Keratinocyte (primary cell): ENCODE measurements around the gene RPL37A.

Experiments used
- EZH2 ChIP-seq: IDR thresholded peaks from one replicate; pipeline ENCODE4 v1.6.1; 2012; ENCODE audit warnings: inconsistent platforms, mild to moderate bottlenecking, low read length, moderate library complexity
- TF ChIP-seq, protein P1 (sequence below), 3 experiments: IDR thresholded peaks in 1 of 3; conservative IDR thresholded peaks in 1 of 3; optimal IDR thresholded peaks in 1 of 3; 2 replicates in 2 of 3; 3 replicates in 1 of 3; pipeline versions ENCODE3 to v1.5.1; 2011; ENCODE audit warnings: low read length in 3 of 3, mild to moderate bottlenecking in 3 of 3, moderate library complexity in 2 of 3, control low read depth in 1 of 3, inconsistent platforms in 1 of 3; ENCODE audit not compliant: insufficient read depth in 2 of 3; ENCODE audit errors: extremely low read depth in 1 of 3

DNA sequence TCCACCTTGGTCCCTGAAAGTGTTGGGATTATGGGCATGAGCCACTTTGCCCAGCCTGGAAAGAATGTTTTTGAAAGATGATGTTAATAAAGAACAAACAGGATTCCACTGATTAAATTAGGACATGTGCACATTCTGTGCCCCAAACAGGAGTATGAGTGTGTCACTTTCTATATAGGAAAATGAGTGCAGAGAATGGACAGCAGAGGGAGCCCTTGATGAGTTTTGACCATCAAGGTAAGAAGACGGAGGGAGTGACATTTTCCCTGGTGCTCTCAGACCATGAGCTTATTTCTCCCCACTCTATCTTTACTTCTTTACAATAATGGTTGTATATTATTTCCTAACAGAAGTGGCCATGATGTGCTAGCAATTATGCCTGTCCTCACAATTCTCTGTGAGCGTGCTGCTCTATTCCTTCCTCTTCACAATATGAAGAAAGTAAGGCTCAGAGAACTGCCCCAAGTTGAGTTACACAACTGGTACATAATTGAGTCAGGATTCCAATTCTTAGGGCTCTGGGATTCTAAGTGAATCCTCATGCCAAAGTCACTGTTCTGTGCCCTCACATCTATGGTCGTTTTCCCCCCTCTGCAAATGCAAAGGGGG lies 20.6 kb downstream of the RPL37A start:
- TF ChIP-seq, protein P1, sequence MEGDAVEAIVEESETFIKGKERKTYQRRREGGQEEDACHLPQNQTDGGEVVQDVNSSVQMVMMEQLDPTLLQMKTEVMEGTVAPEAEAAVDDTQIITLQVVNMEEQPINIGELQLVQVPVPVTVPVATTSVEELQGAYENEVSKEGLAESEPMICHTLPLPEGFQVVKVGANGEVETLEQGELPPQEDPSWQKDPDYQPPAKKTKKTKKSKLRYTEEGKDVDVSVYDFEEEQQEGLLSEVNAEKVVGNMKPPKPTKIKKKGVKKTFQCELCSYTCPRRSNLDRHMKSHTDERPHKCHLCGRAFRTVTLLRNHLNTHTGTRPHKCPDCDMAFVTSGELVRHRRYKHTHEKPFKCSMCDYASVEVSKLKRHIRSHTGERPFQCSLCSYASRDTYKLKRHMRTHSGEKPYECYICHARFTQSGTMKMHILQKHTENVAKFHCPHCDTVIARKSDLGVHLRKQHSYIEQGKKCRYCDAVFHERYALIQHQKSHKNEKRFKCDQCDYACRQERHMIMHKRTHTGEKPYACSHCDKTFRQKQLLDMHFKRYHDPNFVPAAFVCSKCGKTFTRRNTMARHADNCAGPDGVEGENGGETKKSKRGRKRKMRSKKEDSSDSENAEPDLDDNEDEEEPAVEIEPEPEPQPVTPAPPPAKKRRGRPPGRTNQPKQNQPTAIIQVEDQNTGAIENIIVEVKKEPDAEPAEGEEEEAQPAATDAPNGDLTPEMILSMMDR (optimal IDR thresholded peaks at IDR 0.05 in 1 of 3, IDR thresholded peaks at IDR 0.05 in 1 of 3, conservative IDR thresholded peaks at IDR 0.05 in 1 of 3; ENCODE audit: extremely low read depth in 1 of 3, insufficient read depth in 2 of 3, low read length in 3 of 3): peak; percentile 55 to 75 (median 69)
- no peak for TF ChIP-seq EZH2
